Aortic smooth muscle cell (primary cell): Measurements from ENCODE around the gene IFI44. TPM values are rescaled to one million over a fixed set of nuclear protein-coding genes. Genes with fewer than 3 reads are reported as not detected.

Experiments
- total RNA-seq: library from RNA; depleted of rRNA; stranded (reverse); fragments of >200 nt; gene quantifications from 2 replicates; pipeline ENCODE4 v1.2.3, GENCODE V29; 2014

The IFI44 gene, protein sequence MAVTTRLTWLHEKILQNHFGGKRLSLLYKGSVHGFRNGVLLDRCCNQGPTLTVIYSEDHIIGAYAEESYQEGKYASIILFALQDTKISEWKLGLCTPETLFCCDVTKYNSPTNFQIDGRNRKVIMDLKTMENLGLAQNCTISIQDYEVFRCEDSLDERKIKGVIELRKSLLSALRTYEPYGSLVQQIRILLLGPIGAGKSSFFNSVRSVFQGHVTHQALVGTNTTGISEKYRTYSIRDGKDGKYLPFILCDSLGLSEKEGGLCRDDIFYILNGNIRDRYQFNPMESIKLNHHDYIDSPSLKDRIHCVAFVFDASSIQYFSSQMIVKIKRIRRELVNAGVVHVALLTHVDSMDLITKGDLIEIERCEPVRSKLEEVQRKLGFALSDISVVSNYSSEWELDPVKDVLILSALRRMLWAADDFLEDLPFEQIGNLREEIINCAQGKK
- 16.6 and 20.1 TPM in 2 replicates for total RNA-seq

DNA sequence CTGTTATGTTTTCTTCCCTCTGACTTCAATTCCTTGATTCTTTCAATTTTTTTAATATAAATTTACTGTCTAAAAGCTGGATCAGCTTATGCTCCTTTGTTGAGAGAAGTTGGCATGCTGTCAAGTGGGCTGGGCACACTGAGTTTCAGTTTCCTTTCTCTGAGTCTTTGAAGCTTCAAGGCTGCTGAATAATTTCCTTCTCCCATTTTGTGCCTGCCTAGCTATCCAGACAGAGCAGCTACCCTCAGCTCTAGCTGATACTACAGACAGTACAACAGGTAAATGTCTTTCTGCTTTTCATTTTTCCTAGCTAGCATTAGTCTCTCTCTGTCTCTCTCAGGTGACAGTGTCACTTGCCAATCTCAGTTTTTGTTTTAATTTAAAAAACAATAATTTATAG lies at the start of gene IFI44:
TSS of gene IFI44 (plus strand) at position 204 of the 400 bp plus-strand sequence. CDS start 365 bp downstream, outside the sequence.

DNA sequence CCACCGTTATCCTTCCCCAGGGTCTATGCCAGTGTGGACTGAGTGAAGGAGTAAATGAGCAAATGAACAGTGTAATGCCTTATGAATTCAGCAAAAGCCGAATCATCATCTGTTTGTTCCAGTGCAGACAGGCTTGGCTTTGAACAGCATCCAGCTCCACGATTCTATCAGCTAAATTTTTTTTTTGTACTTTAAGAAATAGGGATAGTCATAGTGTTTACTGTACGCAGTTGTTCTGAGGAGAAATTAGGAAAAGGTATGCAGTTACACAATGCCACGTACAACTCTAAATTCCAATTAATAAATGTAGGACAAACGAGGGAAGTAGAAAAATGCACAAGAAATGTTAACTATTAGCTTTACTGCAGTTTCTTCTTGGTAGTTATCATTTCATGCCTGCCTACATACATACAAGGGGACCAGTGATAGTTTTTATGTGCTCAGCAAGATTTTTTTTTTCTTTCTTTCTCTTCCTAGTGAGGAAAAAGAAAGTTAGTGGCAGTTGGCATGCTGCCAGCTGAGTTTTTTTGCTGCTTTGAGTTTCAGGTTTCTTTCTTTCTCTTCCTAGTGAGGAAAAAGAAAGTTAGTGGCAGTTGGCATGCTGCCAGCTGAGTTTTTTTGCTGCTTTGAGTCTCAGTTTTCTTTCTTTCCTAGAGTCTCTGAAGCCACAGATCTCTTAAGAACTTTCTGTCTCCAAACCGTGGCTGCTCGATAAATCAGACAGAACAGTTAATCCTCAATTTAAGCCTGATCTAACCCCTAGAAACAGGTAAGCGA lies 29.6 kb upstream of the IFI44 start, which contains the start of gene IFI44L:
TSS of gene IFI44L (plus strand) at position 646 of the 777 bp plus-strand sequence. CDS start 7,468 bp downstream, outside the sequence.

Other genes with a start within 250 kb of the IFI44 start
- gene PTGFR, start 158.9 kb upstream of the IFI44 start, total RNA-seq, result 30.3 and 37.7 TPM in 2 replicates
- gene IFI44L, start 29.4 kb upstream of the IFI44 start, total RNA-seq, result 11.9 and 17.2 TPM in 2 replicates